ENCODE data around the gene DGKZ. TPM values are rescaled to one million over a fixed set of nuclear protein-coding genes. Genes with fewer than 3 reads are reported as not detected.

Gene DGKZ
- total RNA-seq, 1 experiment from 2014 or later = 57.9 TPM

DNA sequence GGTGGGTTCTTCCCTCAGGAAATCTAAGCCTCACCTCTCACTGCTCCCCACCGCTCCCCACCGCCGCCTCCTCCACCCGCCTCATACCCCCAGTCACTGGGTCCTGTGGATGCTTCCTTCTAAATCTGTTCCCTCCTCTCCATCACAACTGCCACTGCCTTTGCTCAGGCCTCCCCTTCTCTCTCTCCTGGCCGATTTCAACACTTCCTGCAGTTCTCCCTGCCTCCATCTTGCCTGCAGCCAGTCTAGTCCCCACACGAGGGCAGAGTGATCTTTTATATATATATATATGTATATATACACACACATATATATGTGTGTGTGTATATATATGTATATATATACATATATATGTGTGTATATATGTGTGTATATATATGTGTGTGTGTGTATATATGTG, 42.0 kb upstream of the DGKZ start:
- H3K4me1 Mint-ChIP-seq (ENCODE audit: insufficient read depth, unreplicated experiment) = peaks cover 16% of the 10 kb centered on the region

DNA sequence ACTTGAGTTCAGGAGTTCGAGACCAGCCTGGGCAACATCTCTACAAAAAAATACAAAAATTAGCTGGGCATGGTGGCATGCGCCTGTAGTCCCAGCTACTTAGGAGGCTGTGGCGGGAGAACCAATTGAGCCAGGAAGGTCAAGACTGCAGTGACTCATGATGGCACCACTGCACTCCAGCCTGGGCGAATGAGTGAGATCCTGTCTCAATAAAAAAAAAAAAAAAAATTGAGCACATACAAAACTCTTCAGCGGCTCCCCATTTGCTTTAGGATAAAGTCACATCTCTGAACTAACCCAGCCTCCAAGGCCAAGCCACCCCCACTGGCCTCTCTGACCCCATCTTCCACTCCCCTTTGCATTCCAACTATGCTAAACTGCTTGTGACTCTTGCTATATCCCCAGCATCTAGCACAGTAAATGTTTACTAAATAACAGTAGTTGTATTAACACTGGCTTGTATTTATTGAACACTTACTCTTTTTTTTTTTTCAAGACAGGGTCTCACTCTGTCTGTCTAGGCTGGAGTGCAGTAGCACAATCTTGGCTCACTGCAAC, 40.9 kb upstream of the DGKZ start:
- Mint-ChIP-seq H3K4me3 (ENCODE audit: unreplicated experiment) (no peak overlapping the region), H3K27me3 (ENCODE audit: insufficient read depth, unreplicated experiment) (no peaks in the 10 kb centered on the region), H3K4me1 (ENCODE audit: insufficient read depth, unreplicated experiment) (peaks cover 17% of the 10 kb centered on the region), H3K27ac (ENCODE audit: low read depth, unreplicated experiment) (no peak overlapping the region), H3K36me3 (ENCODE audit: insufficient read depth, unreplicated experiment) (no peaks in the 10 kb centered on the region), H3K9me3 (ENCODE audit: unreplicated experiment) (no peaks in the 10 kb centered on the region)
- ChIA-PET CTCF (interaction anchor here (0.7 to 18.4 kb wide), 8 partner anchors 9 to 339 kb away, joined by 3 to 374 read pairs (median 19); no protein-coding TSS in a partner anchor), POLR2A (interaction anchor here (4.1 kb wide), 1 partner anchor 67 kb away, joined by 33 read pairs; no protein-coding TSS in a partner anchor)
- peak; percentile 25 for DNase-seq (ENCODE audit: unreplicated experiment)
- intact Hi-C loops (cut with micrococcal nuclease) = no loop called here
- BruUV-seq (replicated peaks) = no TSS peak
- TF ChIP-seq, protein P1, sequence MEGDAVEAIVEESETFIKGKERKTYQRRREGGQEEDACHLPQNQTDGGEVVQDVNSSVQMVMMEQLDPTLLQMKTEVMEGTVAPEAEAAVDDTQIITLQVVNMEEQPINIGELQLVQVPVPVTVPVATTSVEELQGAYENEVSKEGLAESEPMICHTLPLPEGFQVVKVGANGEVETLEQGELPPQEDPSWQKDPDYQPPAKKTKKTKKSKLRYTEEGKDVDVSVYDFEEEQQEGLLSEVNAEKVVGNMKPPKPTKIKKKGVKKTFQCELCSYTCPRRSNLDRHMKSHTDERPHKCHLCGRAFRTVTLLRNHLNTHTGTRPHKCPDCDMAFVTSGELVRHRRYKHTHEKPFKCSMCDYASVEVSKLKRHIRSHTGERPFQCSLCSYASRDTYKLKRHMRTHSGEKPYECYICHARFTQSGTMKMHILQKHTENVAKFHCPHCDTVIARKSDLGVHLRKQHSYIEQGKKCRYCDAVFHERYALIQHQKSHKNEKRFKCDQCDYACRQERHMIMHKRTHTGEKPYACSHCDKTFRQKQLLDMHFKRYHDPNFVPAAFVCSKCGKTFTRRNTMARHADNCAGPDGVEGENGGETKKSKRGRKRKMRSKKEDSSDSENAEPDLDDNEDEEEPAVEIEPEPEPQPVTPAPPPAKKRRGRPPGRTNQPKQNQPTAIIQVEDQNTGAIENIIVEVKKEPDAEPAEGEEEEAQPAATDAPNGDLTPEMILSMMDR (IDR thresholded peaks at IDR 0.05; ENCODE audit: unreplicated experiment) = no peak

More for the DNA sequence above, 42.0 kb upstream of the DGKZ start:
- H3K4me3 Mint-ChIP-seq (ENCODE audit: unreplicated experiment) = no peak overlapping the region
- DNase-seq (ENCODE audit: unreplicated experiment) = peak; percentile 63
- no peaks in the 10 kb centered on the region for H3K27me3 Mint-ChIP-seq (ENCODE audit: insufficient read depth, unreplicated experiment)
- TF ChIP-seq, protein P1 (IDR thresholded peaks at IDR 0.05; ENCODE audit: unreplicated experiment) = no peak
- H3K36me3 Mint-ChIP-seq (ENCODE audit: insufficient read depth, unreplicated experiment) = no peaks in the 10 kb centered on the region
- intact Hi-C loops (cut with micrococcal nuclease) = no loop called here
- H3K27ac Mint-ChIP-seq (ENCODE audit: low read depth, unreplicated experiment) = no peak overlapping the region
- CTCF ChIA-PET = interaction anchor here (1.1 to 18.4 kb wide), 5 partner anchors 10 to 63 kb away, joined by 4 to 374 read pairs (median 5); no protein-coding TSS in a partner anchor
- POLR2A ChIA-PET = interaction anchor here (1.1 kb wide), 1 partner anchor 55 kb away, joined by 3 read pairs; no protein-coding TSS in a partner anchor
- H3K9me3 Mint-ChIP-seq (ENCODE audit: unreplicated experiment) = no peaks in the 10 kb centered on the region
- BruUV-seq (replicated peaks) = no TSS peak

DNA sequence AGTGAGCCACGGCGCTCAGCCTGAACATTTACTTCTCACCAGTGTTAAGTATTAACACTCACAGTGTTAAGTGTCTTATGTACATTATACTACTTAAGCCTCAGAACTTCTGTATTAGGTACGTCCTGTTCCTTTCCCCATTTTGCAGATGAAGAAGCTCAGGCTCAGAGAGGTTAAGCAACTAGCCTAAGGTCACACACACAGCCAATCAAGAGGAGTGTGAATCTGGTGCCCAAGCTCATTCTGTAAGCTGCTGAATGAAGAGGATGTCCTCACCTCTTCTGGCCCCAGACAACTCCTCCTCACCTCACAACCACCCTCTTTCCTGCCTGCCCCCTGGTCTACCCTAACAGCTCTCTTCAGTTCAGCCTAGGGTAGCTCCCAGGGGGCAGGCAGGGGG, 39.9 kb upstream of the DGKZ start:
- CTCF ChIA-PET = interaction anchor here (0.6 to 18.4 kb wide), 14 partner anchors 8 to 342 kb away, joined by 3 to 374 read pairs (median 8); no protein-coding TSS in a partner anchor
- Mint-ChIP-seq H3K27me3 (ENCODE audit: insufficient read depth, unreplicated experiment) (no peaks in the 10 kb centered on the region), H3K4me1 (ENCODE audit: insufficient read depth, unreplicated experiment) (peaks cover 17% of the 10 kb centered on the region), H3K9me3 (ENCODE audit: unreplicated experiment) (no peaks in the 10 kb centered on the region), H3K27ac (ENCODE audit: low read depth, unreplicated experiment) (no peak overlapping the region), H3K4me3 (ENCODE audit: unreplicated experiment) (no peak overlapping the region), H3K36me3 (ENCODE audit: insufficient read depth, unreplicated experiment) (no peaks in the 10 kb centered on the region)
- BruUV-seq (replicated peaks) = no TSS peak
- intact Hi-C loops (cut with micrococcal nuclease) = no loop called here
- DNase-seq (ENCODE audit: unreplicated experiment) = no peak
- POLR2A ChIA-PET = interaction anchor here (4.1 to 5.0 kb wide), 2 partner anchors 64 to 68 kb away, joined by 26 to 33 read pairs; no protein-coding TSS in a partner anchor
- TF ChIP-seq, protein P1 (IDR thresholded peaks at IDR 0.05; ENCODE audit: unreplicated experiment) = no peak

DNA sequence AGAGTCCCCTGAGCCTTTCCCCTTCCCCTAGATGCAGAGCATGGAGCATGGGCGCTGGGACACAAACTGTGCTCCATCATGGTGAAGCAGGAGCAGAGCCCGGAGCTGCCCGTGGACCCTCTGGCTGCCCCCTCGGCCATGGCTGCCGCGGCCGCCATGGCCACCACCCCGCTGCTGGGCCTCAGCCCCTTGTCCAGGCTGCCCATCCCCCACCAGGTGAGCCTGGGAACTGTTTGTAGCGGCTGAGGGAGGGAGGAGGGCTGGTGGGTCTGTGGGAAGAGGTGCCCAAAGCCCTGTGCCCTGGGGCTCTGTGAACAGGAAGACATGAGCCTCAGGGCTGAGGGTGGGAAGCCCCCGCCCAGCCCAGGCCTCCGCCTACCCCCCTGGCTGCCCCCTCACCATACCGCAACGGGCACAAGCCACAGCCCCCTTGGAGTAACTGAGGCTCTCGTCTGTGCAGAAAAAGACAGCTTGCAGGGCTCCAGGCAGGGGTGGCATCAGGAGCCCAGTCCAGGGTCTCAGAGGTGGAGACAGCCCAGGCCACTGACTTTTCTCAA, 39.4 kb upstream of the DGKZ start:
- H3K4me1 Mint-ChIP-seq (ENCODE audit: insufficient read depth, unreplicated experiment) = peaks cover 17% of the 10 kb centered on the region
- no peak overlapping the region for H3K4me3 Mint-ChIP-seq (ENCODE audit: unreplicated experiment)
- DNase-seq (ENCODE audit: unreplicated experiment) = no peak
- POLR2A ChIA-PET = interaction anchor here (4.1 to 5.0 kb wide), 2 partner anchors 65 to 69 kb away, joined by 26 to 33 read pairs; no protein-coding TSS in a partner anchor
- TF ChIP-seq, protein P1 (IDR thresholded peaks at IDR 0.05; ENCODE audit: unreplicated experiment) = no peak
- no peaks in the 10 kb centered on the region for H3K9me3 Mint-ChIP-seq (ENCODE audit: unreplicated experiment)
- H3K27ac Mint-ChIP-seq (ENCODE audit: low read depth, unreplicated experiment) = no peak overlapping the region
- intact Hi-C loops (cut with micrococcal nuclease) = loop anchor here (1.0 kb wide), 4 partner anchors 61 to 343 kb away; no protein-coding TSS in a partner anchor
- no TSS peak for BruUV-seq (replicated peaks)
- H3K36me3 Mint-ChIP-seq (ENCODE audit: insufficient read depth, unreplicated experiment) = no peaks in the 10 kb centered on the region
- CTCF ChIA-PET = interaction anchor here (0.6 to 18.4 kb wide), 29 partner anchors 8 to 479 kb away, joined by 3 to 374 read pairs (median 4); no protein-coding TSS in a partner anchor
- H3K27me3 Mint-ChIP-seq (ENCODE audit: insufficient read depth, unreplicated experiment) = no peaks in the 10 kb centered on the region

Data from MCF 10A (cell line).